Amniotic stem cell (primary cell): ENCODE results near the gene NUP62.

ENCODE experiments used
- DNase-seq: peaks from one replicate; lab custom pipeline; 2025; lab: John Stamatoyannopoulos, UW

The NUP62 gene

GRCh38 chr19:49896863-49897621 lies 32.3 kb downstream of the NUP62 start, which contains the start of gene IL4I1:
IL4I1 (minus strand) TSS chr19:49896887; CDS start chr19:49896160, 727 bp downstream.
- DNase-seq: no peak

- no peak for DNase-seq
These were observed 33.6 kb downstream of the NUP62 start for GRCh38 chr19:49895566-49896297.

GRCh38 chr19:49894879-49895565 lies 34.3 kb downstream of the NUP62 start:
- DNase-seq: no peak

GRCh38 chr19:49894011-49894664 lies 35.2 kb downstream of the NUP62 start:
- DNase-seq: no peak

- no peak for DNase-seq
These were observed 36.6 kb downstream of the NUP62 start for GRCh38 chr19:49892716-49893115.

- DNase-seq: no peak
These were observed 37.9 kb downstream of the NUP62 start for GRCh38 chr19:49891393-49891792.

- no peak for DNase-seq
These were observed 38.7 kb downstream of the NUP62 start for GRCh38 chr19:49890349-49891311.

GRCh38 chr19:49889687-49890348 lies 39.5 kb downstream of the NUP62 start:
- DNase-seq: no peak

- DNase-seq: no peak
These were observed 40.1 kb downstream of the NUP62 start for GRCh38 chr19:49889038-49889686.

- DNase-seq: no peak
These were observed 40.8 kb downstream of the NUP62 start for GRCh38 chr19:49888510-49888824.

GRCh38 chr19:49887665-49888509 lies 41.4 kb downstream of the NUP62 start:
- DNase-seq: no peak

- no peak for DNase-seq
These were observed 42.2 kb downstream of the NUP62 start for GRCh38 chr19:49887037-49887664.

- no peak for DNase-seq
These were observed 44.5 kb downstream of the NUP62 start for GRCh38 chr19:49884760-49885159.

GRCh38 chr19:49884109-49884508 lies 45.2 kb downstream of the NUP62 start:
- no peak for DNase-seq

- DNase-seq: no peak
These were observed 46.2 kb downstream of the NUP62 start for GRCh38 chr19:49883094-49883493.

- no peak for DNase-seq
These were observed 46.7 kb downstream of the NUP62 start for GRCh38 chr19:49882643-49883042.

GRCh38 chr19:49881672-49882394 lies 47.5 kb downstream of the NUP62 start:
- no peak for DNase-seq

- no peak for DNase-seq
These were observed 48.1 kb downstream of the NUP62 start for GRCh38 chr19:49881186-49881585.
